Lower leg skin (tissue), 3 donors: ENCODE results near the gene NNT.

Experiments used
- CTCF ChIP-seq, 3 donors: fragments of 450-650 bp; IDR thresholded peaks; one replicate each; pipeline ENCODE4 v1.5.1; 2016; ENCODE audit warnings: antibody characterized with exemption in 3 of 3, mild to moderate bottlenecking in 3 of 3, moderate library complexity in 2 of 3
- POLR2A ChIP-seq, 2 donors: fragments of 450-650 bp; IDR thresholded peaks; one replicate each; pipeline ENCODE4 v1.6.1; 2016 to 2017; ENCODE audit warnings: antibody characterized with exemption in 2 of 2, mild to moderate bottlenecking in 1 of 2, moderate library complexity in 1 of 2

GRCh38 chr5:43631182-43631910 lies 28.4 kb downstream of the NNT start:
- no peak for TF ChIP-seq CTCF (IDR thresholded peaks at IDR 0.05)
- TF ChIP-seq POLR2A (IDR thresholded peaks at IDR 0.05) = no peak
